HG02840 (cell line): ENCODE data around the gene TXLNA.

Source experiments
- ATAC-seq: cut with Tn5 transposase; IDR thresholded peaks from one replicate; pipeline ENCODE4 v1.9.1; 2021; ENCODE audit warnings: mild to moderate bottlenecking, moderate library complexity, moderate number of reproducible peaks; ENCODE audit not compliant: unreplicated experiment, low FRiP score

Gene TXLNA

DNA sequence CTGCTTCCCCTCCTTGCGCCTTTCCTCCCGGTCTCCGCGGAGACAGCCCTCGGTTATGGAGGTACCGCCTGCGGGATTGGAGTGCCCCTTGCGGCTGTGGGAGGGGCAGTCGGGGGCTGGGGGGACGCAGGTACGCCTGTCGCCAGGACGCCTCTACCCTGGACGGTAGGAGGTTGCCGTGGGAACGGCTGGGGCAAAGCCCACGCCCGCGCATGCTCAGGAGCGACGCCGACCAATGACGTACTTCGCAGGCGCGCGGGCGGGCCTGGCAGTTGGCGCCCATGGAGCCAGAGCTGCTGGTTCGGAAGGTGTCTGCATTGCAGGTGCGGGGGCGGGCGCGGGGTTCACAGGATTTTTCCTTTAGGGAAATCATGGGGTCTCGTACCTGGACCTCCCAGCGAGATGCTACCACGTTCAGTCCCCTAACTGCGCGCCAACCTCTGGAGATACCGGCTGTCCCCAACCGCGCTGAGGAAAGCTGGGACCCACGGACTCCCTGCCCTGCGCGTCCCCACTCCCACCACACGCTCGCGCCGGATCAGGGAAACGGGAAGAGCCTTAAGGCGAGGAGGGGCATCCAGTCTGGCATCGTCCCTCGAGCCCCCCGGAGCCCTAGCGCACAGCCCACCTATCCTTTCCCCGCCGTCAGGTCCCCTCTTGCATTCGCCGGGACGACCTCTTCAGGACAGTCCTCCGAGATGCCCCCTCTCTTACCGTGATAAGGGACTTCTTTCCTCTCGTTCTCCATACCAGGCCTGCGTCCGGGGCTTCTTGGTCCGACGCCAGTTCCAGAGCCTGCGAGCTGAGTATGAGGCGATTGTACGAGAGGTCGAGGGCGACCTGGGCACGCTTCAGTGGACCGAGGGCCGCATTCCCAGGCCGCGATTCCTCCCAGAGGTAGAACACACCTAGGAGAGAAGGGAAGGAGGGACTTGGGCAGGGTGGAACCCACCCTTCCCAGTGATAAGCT is 26.2 kb downstream of the TXLNA start, which contains the start of gene IQCC:
Gene IQCC, plus strand, starts transcription at position 271 of the 970 bp plus-strand sequence. Its CDS starts 11 bp downstream, at position 282.
- peak; percentile 42 for ATAC-seq

DNA sequence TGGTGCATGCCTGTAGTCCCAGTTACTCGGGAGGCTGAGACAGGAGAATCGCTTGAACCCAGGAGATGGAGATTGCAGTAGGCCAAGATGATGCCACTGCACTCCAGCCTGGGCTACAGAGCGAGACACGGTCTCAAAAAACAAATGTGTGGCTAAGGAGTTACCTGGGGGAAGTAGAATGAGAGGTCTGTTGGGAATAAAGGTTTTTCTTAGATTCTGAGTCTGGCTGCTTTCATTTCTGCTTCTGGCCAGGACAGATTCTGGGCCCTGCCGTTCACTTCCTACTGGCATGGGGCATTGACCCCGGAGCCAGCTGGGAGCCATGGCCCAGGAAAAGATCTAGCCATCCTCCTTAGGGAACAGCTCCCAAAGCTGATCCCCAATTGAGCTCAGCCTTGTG is 29.0 kb downstream of the TXLNA start:
- no peak for ATAC-seq

GRCh38 chr1:32208891-32209328 is 29.4 kb downstream of the TXLNA start, which contains the start of gene DCDC2B:
TSS of gene DCDC2B (plus strand) at chr1:32209089. CDS start at chr1:32209094, 5 bp downstream.
- no peak for ATAC-seq

GRCh38 chr1:32215629-32216480 is 36.4 kb downstream of the TXLNA start:
- ATAC-seq, result no peak

DNA sequence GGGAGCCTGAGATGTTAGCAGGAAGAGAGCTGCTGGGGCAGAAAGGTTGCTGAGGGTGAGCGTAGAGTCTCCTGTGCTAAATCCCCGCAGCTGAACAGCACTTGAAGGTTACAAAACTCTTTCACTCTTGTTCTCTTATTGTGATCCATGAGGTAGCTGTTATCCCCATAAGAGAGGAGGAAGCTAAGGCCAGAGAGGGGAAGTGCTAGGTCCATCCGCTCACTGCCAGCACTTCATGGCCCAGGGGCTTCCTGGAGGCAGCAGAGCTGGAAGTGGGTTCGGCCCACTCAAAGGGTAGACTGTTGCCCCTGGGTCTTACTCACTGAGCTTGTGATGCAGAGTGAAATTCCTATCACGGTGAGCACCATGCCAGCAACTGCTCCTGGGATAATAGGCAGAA is 37.1 kb downstream of the TXLNA start:
- ATAC-seq, result no peak

DNA sequence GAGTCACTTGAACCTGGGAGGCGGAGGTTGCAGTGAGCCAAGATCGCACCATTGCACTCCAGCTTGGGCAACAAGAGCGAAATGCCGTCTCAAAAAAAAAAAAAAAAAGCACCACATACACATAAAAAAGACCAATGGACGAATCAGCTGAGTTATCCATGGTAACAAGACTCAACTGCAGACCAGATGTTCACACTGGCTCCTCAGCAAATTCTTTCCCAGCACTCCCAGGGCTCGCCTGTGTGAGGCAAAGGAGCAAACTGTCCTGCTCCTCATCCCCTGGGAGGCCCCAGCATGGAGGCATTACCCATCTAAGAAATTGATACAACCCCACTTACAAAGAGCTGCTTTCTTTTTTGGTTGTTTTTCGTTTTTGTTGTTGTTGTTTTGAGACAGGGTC is 39.5 kb downstream of the TXLNA start:
- ATAC-seq, result no peak

DNA sequence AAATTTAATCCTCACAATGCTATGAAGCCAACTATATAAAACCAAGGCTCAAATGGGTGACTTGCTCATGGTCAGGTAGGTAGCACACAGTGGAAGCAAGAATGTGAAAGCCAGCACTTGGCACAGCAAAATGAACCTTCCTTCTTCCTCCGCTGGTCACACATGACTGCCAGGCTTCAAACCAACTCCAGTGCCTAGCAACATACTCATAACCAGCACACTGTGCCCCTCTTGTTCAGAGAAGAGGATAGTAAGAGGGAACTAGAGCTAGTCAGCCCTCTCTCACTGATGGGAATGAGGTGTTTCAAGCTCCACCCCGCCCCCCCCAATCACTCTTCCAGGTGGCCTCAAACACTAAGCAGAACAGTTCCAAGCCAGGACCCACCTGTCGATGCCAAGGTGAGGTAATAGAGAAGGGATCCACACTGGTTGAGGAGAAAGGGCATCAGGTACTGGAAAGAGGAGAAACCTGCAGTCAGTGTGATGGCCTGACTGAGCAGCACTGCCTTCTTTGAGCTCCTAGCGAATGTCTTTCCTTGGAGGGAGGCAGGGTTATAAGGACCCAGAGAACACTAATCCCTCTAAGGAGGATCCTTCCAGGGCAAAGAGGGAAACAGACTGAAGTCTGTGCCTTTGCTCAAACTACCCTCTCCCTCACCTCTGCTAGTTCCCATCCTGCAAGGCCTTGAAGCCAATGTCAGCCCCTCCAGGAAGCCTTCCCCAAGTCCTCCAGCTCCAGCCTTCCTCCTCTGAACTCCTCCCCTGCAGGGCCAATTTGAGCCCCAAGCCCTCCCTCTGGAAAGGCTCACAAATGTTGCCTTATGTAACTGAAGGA is 41.5 kb downstream of the TXLNA start:
- no peak for ATAC-seq

DNA sequence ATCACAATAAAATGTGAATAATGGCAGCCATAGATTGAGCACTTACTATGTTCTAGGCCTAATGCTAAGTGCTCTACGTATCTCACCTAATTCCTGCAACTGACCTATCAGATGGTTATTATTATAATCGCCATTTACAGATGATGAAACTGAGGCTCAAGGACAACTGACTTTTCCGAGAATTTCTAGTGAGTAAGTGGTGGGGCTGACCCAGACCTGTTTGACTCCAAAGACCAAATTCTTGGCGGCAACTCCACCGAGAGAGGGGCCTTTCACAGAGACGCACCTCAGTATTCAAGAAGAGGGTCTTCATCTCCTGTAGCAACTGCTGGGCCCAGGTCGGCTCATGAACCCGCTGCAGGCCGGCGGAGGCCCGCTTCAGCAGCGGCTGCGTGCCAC is 42.1 kb downstream of the TXLNA start:
- ATAC-seq, result peak; percentile 6

DNA sequence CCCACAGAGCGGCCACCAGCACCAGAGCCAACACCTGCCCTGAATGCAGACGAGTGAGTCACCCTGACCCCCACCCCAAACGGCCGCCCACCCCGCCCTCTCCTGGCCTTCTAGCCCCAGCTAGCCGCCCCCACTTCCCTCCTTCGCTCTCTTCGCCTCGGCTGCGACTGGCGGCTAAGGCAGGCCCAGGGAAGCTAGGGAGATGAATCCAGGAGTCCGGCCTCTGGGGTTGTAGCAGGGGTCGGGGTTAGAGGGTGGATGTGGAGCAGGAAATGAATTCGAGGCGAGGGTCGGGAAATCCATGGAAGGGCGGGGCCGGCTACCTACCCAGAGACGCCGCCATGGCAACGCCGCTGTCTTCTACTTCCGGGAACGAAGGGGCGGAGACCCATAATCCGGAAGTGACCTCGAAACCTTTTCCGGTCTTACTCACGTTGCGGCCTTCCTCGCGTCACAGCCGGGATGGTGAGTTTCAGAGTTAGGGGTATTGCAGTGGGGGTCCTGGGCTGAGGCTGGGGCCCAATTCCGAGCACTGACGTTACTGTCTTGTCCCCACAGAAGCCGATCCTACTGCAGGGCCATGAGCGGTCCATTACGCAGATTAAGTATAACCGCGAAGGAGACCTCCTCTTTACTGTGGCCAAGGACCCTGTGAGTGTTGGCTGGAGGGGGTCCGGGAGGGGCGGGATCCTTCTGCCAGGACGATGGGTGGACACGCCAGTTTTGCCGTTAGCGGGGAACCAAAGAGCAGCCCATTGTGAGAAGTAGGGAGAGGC is 42.7 kb downstream of the TXLNA start, which contains the start of the genes EIF3I and TMEM234:
Gene EIF3I, plus strand, starts transcription at position 428 of the 776 bp plus-strand sequence. Its CDS starts 35 bp downstream, at position 463.
Gene TMEM234, minus strand, starts transcription at position 374 of the 776 bp plus-strand sequence. Its CDS starts 31 bp downstream, at position 343.
- peak; percentile 91 for ATAC-seq

DNA sequence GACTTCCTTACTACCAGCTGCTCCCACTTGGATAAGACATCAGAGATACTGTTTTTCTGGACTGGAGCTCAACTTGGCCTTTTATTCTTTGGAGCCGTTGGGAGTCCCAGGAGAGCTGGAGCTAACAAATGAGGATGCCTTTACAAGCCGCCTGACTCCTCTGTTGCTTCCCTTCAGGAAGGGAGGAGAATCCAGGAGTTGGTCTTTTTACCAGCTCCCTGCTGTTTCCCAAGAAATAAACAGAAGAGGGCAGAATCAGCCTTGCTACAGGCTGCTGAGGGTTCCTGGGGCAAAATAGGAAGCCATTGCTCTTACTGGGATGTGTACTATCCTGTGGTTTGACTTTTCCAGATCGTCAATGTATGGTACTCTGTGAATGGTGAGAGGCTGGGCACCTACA is 44.2 kb downstream of the TXLNA start:
- ATAC-seq, result no peak

- ATAC-seq, result no peak
Measured at GRCh38 chr1:32224285-32224684, 44.8 kb downstream of the TXLNA start.

DNA sequence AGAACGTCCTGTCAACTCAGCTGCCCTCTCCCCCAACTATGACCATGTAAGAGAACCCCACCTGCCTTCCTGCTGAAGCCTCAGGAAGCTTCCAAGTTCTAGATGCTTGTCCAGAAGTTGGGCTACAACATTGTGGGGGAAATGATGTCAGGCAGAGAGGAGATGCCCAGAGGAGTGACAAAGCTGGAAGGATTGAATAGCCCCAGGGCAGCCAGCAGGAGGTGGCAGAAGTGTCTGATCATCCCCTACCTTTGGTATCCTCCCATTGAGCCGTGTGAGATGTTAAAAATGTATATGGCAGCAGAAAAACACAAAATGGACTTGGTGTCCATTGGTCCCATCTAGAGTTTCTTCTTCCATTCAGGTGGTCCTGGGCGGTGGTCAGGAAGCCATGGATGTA is 49.3 kb downstream of the TXLNA start:
- ATAC-seq, result no peak

- no peak for ATAC-seq
Measured at GRCh38 chr1:32231843-32232432, 52.5 kb downstream of the TXLNA start.

GRCh38 chr1:32232558-32233304 is 53.3 kb downstream of the TXLNA start:
- ATAC-seq, result no peak

GRCh38 chr1:32234792-32235191 is 55.3 kb downstream of the TXLNA start:
- no peak for ATAC-seq

DNA sequence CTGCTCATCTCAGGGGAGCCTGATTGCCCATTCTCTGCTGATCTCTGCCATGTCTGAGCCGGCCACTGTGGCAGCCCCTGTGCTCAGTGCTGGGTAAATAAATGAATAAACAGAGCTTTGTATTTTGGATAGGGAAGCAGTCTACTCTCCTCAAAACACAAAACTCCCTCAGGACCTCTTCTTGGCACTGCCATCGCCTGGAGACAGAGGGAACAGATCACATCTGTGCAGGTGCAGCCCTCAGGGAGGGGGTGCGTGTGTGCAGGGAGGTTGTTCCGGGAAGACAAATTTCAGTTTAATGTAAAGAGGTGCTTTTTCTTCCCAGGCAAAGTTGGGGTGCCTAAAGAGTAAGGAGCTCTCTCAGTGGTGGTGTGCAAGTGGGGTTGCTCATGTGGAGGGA is 59.9 kb downstream of the TXLNA start:
- ATAC-seq, result no peak

DNA sequence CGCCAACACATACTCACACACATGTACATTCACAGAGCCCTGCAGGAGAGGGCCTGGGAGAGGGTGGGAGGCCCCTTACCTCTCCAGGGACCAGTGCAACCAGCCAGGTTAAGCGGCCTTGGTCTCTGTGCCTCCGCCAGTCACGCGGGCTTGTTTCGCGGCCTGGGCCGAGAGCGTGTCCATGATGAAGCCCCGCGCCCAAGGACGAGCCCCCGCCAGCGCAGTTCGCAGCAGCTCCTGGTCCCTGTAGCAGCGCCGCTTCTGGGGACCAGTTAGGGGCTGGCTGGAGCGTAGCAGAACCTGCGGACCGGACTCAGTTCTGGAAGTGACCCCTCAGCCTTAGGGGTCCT is 60.3 kb downstream of the TXLNA start:
- no peak for ATAC-seq
